Measurements from ENCODE around the gene ADGRG2.

The ADGRG2 gene

GRCh38 chrX:19005909-19006308, 116.4 kb downstream of the ADGRG2 start:
- Histone ChIP-seq H3K27me3 (no peaks in the 10 kb centered on the region), H3K27ac (no peak overlapping the region), H3K4me3 (ENCODE audit: low read depth in 1 of 2, low read length in 1 of 2) (no peak overlapping the region), H3K36me3 (no peaks in the 10 kb centered on the region), H3K9me3 (no peaks in the 10 kb centered on the region), H3K4me1 (ENCODE audit: control insufficient read depth in 1 of 2, insufficient read depth in 1 of 2, low read depth in 1 of 2, low read length in 1 of 2) (no peaks in the 10 kb centered on the region)
- no peak for TF ChIP-seq CTCF (IDR thresholded peaks at IDR 0.05)

DNA sequence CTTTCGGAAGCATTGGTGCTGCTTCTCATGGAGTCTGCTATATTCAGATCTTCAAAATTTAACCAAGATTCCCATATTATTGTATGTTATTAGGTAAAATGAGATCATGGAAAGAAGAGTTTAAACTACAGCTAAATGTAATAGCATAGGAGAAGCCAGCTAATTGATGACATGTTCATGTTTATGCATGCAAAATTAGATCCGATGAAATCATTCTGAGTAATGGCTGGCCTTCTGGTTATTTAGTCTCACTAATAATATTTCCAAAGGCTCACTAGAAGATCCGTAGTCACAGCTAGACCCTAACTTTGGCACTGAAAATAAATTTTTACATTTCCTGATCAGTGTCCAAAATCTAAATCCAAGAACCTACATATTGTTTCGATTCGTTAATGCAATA, 118.5 kb downstream of the ADGRG2 start:
- Histone ChIP-seq H3K27me3 (no peaks in the 10 kb centered on the region), H3K36me3 (no peaks in the 10 kb centered on the region), H3K27ac (no peak overlapping the region), H3K4me1 (ENCODE audit: control insufficient read depth in 1 of 2, insufficient read depth in 1 of 2, low read depth in 1 of 2, low read length in 1 of 2) (no peaks in the 10 kb centered on the region), H3K9me3 (no peaks in the 10 kb centered on the region), H3K4me3 (ENCODE audit: low read depth in 1 of 2, low read length in 1 of 2) (no peak overlapping the region)
- no peak for TF ChIP-seq CTCF (IDR thresholded peaks at IDR 0.05)

- Histone ChIP-seq H3K36me3 (no peaks in the 10 kb centered on the region), H3K9me3 (no peaks in the 10 kb centered on the region), H3K27ac (no peak overlapping the region), H3K4me1 (ENCODE audit: control insufficient read depth in 1 of 2, insufficient read depth in 1 of 2, low read depth in 1 of 2, low read length in 1 of 2) (no peaks in the 10 kb centered on the region), H3K27me3 (no peaks in the 10 kb centered on the region), H3K4me3 (ENCODE audit: low read depth in 1 of 2, low read length in 1 of 2) (no peak overlapping the region)
- no peak for TF ChIP-seq CTCF (IDR thresholded peaks at IDR 0.05)
Measured at GRCh38 chrX:18998653-18999052, 123.6 kb downstream of the ADGRG2 start.

DNA sequence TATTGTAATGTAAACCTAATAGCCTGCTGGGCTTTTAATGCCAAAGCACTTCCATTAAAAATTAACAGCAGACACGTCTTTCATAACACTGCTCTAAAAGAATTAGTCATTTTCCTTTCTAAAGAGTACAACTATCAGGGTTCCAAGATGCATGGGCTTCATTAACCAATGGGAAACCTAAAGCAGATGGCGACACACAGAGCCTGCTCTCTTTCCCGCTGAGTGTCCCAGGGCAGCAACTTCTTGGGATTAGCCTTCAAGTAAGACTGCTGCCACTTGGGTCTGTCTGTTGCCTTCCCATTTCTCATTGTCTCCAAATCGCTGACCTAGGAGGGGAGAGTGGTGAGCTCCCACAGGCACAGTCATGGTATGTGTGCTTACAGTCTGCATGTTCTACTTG, 124.4 kb downstream of the ADGRG2 start:
- H3K27ac ChIP-seq, result no peak overlapping the region
- H3K4me3 ChIP-seq (ENCODE audit: low read depth in 1 of 2, low read length in 1 of 2), result no peak overlapping the region
- no peak for TF ChIP-seq CTCF (IDR thresholded peaks at IDR 0.05)
- H3K27me3 ChIP-seq, result no peaks in the 10 kb centered on the region
- no peaks in the 10 kb centered on the region for H3K36me3 ChIP-seq
- H3K9me3 ChIP-seq, result no peaks in the 10 kb centered on the region
- no peaks in the 10 kb centered on the region for H3K4me1 ChIP-seq (ENCODE audit: control insufficient read depth in 1 of 2, insufficient read depth in 1 of 2, low read depth in 1 of 2, low read length in 1 of 2)

DNA sequence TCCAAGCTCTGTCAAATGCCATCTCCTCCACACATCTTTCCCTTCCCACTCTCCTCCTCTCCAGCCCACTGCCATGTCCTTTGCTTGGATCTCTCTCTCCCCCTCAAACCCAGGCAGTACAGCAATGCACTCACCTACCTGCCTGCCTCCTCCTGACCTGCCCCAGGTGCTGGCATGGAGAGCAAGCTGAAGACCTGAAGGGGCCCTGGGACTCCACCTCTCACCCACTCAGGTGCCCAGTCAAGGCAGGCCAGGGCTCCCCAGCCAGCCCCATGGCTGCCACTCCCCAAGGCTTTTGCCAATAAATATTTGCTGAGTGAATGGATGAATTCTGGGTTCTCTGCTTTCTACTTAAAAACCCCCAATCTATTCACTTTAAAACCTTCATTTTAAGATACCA, 125.7 kb downstream of the ADGRG2 start:
- TF ChIP-seq CTCF (IDR thresholded peaks at IDR 0.05), result no peak
- H3K27ac ChIP-seq, result no peak overlapping the region

DNA sequence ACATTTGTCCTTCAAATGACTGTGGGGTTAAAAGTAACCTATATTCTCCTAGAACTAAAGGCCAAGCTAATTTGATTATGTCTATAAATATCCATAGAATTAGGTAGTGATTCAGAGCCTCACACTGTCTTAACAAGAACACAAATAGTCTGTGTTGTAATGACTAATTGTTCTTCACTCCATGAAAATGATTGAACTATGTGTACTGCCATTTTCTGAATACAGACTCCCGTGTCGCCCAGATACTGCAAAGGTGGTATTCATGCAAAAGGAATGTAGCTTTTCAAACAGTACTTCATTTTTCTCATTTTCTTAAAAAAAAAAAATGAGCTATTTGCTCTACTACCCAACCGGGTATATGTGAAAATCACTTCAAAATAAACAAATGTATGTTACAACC, 127.0 kb downstream of the ADGRG2 start:
- Histone ChIP-seq H3K36me3 (no peaks in the 10 kb centered on the region), H3K27ac (no peak overlapping the region), H3K9me3 (no peaks in the 10 kb centered on the region), H3K27me3 (no peaks in the 10 kb centered on the region), H3K4me3 (ENCODE audit: low read depth in 1 of 2, low read length in 1 of 2) (no peak overlapping the region), H3K4me1 (ENCODE audit: control insufficient read depth in 1 of 2, insufficient read depth in 1 of 2, low read depth in 1 of 2, low read length in 1 of 2) (no peaks in the 10 kb centered on the region)
- no peak for TF ChIP-seq CTCF (IDR thresholded peaks at IDR 0.05)

More for the DNA sequence above, 125.7 kb downstream of the ADGRG2 start:
- H3K27me3 ChIP-seq, result no peaks in the 10 kb centered on the region
- no peaks in the 10 kb centered on the region for H3K4me1 ChIP-seq (ENCODE audit: control insufficient read depth in 1 of 2, insufficient read depth in 1 of 2, low read depth in 1 of 2, low read length in 1 of 2)
- H3K9me3 ChIP-seq, result no peaks in the 10 kb centered on the region
- H3K4me3 ChIP-seq (ENCODE audit: low read depth in 1 of 2, low read length in 1 of 2), result no peak overlapping the region
- H3K36me3 ChIP-seq, result no peaks in the 10 kb centered on the region
